ENCODE results near the gene THSD7A.

The THSD7A gene

GRCh38 chr7:11506417-11506816, 325.6 kb downstream of the THSD7A start:
- no peak for DNase-seq

- DNase-seq = peak; percentile 26 to 48
Observed at GRCh38 chr7:11505471-11505985, 326.5 kb downstream of the THSD7A start.

- DNase-seq = peak in 1 of 2 experiments; percentile 15
Observed at GRCh38 chr7:11492307-11492706, 339.7 kb downstream of the THSD7A start.

- peak; percentile 15 to 63 for DNase-seq
Observed at GRCh38 chr7:11491811-11492210, 340.2 kb downstream of the THSD7A start.

DNA sequence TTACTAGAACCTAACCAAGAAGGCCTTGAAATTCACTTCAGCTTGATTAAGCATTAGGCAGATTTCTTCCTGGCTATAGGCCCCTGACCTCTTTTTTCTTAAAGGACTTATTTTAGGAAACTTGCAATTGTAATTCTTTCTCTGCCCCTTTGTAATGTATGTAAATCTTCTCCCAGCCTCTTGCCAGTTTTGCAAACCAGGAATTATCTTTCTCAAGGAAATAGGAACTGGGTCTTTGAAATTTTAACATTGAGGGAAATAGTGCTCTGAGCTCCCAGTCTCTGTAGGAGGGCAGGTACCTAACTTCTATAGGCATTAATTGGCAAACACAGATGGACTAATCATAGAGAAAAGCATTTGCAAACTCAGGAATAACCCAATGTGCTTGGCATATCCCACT, 342.7 kb downstream of the THSD7A start:
- no peak for DNase-seq

DNA sequence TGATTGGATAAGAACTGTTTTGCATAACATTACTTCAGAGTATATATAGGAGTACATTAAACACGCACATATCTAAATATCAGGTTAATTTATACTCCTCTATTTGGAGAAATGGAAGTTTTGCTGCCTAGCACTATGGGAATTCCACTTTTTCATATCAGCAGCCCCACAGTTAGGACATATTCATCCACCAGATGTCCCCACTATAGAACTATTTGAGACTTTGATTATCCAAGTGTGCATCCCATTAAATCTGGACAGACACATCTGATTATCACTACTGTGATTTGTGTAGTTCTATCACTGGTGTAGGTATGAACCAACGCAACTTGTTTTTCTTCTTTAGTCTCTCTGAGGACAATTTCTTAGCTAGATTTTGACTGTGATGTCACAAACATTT, 345.7 kb downstream of the THSD7A start:
- DNase-seq = peak in 1 of 2 experiments; percentile 14

DNA sequence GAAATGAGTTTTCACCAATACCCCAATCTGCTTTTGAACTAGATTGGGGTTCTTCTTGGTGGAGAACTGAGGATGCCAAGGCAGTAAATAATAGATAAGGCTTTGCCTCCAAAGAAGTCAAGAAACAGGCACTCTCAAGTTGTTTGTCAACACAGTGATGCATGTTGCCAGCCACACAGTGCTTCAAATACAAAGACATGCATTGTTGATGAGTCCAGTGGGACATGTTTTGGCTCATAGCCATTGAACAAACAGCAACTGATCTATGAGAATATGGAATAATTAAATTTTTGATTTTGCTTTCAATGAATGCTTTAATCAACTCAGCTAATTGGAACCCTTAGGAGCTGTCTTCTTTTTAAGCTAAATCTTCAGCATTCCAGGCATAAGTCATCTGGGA, 346.4 kb downstream of the THSD7A start:
- DNase-seq = no peak

- no peak for DNase-seq
Observed at GRCh38 chr7:11480143-11480542, 351.9 kb downstream of the THSD7A start.

GRCh38 chr7:11478882-11479281, 353.1 kb downstream of the THSD7A start:
- no peak for DNase-seq

DNA sequence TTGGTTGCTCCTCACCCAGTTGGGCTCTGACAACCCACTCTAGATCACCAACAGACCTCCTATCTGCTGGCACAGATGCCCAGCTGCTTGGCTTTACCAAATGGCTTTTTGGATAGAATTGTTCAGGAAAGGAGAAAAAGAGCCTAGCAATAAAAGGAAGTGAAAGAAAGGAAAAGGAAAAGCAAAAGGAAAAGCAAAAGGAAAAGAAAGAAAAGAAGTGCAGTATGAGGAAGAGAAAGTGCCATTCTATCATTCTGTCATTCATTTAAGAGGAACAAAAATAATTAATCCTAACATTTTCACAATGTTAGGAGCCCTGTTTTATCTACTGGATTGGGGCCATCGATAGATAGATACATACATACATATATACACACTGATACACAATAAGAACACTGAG, 353.6 kb downstream of the THSD7A start:
- DNase-seq = no peak

GRCh38 chr7:11474902-11475585, 357.0 kb downstream of the THSD7A start:
- DNase-seq = no peak

GRCh38 chr7:11473807-11474424, 358.1 kb downstream of the THSD7A start:
- no peak for DNase-seq

GRCh38 chr7:11473220-11473619, 358.8 kb downstream of the THSD7A start:
- no peak for DNase-seq

- DNase-seq = no peak
Observed at GRCh38 chr7:11472646-11473045, 359.4 kb downstream of the THSD7A start.

- no peak for DNase-seq
Observed at GRCh38 chr7:11471255-11471654, 360.7 kb downstream of the THSD7A start.

- DNase-seq = no peak
Observed at GRCh38 chr7:11469028-11469745, 362.8 kb downstream of the THSD7A start.

DNA sequence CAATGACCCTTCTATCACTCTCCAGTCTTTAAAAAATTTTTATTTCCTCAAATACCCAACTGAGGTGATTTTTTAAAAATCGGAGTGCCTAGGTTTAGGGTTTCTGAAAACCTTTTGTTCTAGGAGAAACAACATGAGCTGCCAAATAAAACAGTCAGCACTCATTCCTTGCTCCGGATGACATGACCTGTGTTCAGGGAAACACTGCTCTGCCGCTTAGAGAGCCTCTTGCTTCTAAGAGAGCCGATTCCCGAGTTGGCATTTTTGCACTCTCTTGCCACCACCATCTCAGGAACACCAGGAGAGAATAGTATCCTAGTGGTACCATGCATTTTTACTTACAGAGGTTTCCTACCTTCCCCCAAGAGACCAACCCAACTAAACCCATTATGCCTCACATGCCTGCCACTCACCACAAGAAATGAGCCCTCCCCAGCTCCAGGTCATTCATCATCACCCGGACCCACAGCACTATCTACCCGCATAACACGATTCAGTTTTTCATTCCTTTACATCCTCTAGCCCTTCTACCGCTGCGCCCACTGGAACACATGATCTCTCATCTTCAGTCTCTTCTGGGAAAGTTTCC, 365.4 kb downstream of the THSD7A start:
- DNase-seq = no peak

GRCh38 chr7:11464624-11465023, 367.4 kb downstream of the THSD7A start:
- DNase-seq = no peak

DNA sequence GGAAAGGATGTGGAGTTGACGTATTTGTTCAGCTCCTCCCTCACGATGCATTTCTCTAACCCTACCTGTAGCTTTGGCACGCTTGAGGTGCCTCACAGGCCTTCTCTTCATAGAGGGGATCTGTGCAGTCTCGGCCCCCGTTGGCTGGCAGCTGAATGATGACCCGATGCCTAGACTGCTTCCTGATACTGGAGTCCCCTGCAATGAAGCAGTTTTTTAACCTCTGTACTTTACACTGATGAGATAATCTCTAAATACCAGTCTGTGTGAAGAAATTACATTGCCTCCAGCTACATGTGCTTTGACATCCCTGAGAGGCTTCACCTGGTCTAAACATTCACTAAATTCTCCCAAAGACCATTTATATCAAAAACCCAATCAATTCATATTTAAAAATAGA, 370.1 kb downstream of the THSD7A start:
- no peak for DNase-seq

DNA sequence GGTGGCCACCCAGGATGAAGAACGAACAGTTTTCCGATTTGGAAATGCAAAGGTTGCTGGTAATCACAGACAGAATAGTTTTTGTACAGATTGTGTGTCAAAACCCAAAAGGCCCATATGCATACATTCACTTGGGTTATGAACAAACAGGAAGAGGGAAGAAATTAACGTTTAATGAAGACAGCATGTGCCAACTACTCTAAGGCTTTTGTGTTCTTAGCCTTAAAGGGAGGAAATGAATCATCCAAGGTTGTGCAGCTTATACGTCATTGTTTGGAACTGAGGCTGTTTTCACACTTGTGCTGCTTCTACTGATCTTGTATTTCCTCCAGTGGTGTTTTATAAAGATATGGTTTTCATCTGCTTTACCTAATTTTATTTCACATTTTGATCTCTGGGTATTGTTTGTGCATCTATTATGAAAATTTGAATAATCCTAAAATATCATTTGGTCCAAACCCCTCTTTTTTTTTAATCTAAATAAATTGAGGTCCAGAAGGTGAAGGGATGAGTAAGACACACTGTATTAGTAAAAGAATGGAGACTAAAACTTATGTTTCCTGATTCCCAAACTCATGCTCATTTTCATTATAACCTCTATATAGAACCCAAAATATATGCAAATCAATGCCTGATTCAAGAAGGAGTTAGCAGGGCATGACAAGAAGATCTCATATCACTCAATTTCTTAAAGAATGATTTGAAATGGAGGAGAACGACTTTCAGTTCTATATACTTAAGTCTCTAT, 373.1 kb downstream of the THSD7A start:
- peak in 1 of 2 experiments; percentile 52 for DNase-seq

GRCh38 chr7:11457419-11457818, 374.6 kb downstream of the THSD7A start:
- DNase-seq = no peak

- no peak for DNase-seq
Observed at GRCh38 chr7:11456574-11456973, 375.4 kb downstream of the THSD7A start.

DNA sequence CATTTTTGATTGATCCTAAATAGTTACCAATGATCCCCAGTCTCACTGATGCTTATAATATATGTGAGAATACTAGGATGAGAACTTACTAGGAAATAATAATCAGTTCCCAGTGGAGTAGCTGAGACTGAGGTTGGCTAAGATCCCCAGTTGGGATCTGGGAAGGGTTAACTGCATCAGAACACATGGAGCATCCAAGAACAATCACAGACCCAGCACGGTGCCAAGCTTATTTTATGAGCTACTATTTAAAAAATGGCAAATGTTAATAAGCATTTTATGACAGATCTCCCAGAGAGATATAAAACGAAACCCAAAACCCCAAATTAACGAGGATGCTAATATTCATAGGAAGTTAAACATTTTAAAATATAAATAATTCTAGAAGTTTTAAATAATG, 379.5 kb downstream of the THSD7A start:
- DNase-seq = peak; percentile 67 to 81
